Effector memory CD8-positive, alpha-beta T cell (primary cell): Measurements from ENCODE around the gene PCDHB1.
A peak's percentile ranks its signal among the peaks of the same experiment; 100 is the strongest.

Source experiments
- ATAC-seq: fragments of 150-1000 bp; cut with Tn5 transposase; replicated peaks from 2 replicates; pipeline ENCODE4 v1.10.0; 2021; ENCODE audit warnings: mild to moderate bottlenecking, moderate library complexity
- DNase-seq, 3 experiments: peaks; one replicate each; pipeline ENCODE4 v3.0.0; 2021
- H3K27ac Mint-ChIP-seq, 2 donors: one replicate each; pipeline ENCODE4 v1.8.0; 2022; ENCODE audit warnings: mild to moderate bottlenecking in 2 of 2, mixed read lengths in 2 of 2, moderate library complexity in 2 of 2
- H3K27me3 Mint-ChIP-seq, 2 donors: one replicate each; pipeline ENCODE4 v1.8.0; 2022; ENCODE audit warnings: mixed read lengths in 2 of 2
- H3K36me3 Mint-ChIP-seq: one replicate; pipeline ENCODE4 v1.8.0; 2022; ENCODE audit warnings: mild to moderate bottlenecking, moderate library complexity, mixed read lengths; ENCODE audit not compliant: insufficient read depth
- H3K4me1 Mint-ChIP-seq, 2 donors: one replicate each; pipeline ENCODE4 v1.8.0; 2022; ENCODE audit warnings: low read depth in 2 of 2, mixed read lengths in 2 of 2
- H3K4me3 Mint-ChIP-seq, 2 donors: one replicate each; pipeline ENCODE4 v1.8.0; 2022; ENCODE audit warnings: mild to moderate bottlenecking in 2 of 2, mixed read lengths in 2 of 2, moderate library complexity in 2 of 2
- H3K9me3 Mint-ChIP-seq, 2 donors: one replicate each; pipeline ENCODE4 v1.8.0; 2022; ENCODE audit warnings: mixed read lengths in 2 of 2
- total RNA-seq, 9 experiments: gene quantifications; one replicate each; lab custom pipeline; 2026; lab: John Stamatoyannopoulos, UW

Gene PCDHB1, protein sequence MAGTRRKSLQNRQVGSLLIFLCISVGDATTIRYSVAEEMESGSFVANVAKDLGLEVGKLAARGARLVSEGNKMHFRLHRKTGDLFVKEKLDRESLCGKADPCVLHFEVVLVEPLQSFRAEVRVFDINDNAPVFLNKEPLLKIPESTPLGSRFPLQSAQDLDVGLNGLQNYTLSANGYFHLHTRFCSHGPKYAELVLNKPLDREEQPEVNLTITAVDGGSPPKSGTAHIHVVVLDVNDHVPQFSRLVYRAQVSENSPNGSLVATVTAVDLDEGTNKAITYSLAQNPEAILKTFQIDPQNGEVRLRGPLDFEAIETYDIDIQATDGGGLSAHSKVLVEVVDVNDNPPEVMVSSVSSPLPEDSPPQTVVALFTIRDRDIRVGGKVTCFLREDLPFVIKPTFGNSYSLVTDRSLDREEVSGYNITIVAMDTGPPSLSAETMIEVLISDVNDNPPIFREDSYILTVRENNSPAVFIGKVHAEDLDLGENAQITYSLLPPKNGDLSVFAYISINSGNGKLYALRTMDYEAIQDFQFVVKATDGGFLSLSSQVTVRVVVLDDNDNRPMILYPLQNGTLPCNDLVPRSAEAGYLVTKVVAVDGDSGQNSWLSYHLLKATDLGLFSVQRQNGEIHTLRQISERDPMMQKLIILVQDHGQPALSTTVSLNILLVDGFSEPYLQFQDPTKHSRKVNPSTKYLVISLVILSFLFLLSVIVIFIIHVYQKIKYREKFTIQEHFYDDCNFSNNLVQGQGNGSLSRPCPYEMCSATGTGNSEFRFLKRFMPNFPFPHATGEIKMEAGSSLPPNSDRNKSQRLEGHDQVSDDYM
- 0 reads per million in 9 experiments for total RNA-seq

DNA sequence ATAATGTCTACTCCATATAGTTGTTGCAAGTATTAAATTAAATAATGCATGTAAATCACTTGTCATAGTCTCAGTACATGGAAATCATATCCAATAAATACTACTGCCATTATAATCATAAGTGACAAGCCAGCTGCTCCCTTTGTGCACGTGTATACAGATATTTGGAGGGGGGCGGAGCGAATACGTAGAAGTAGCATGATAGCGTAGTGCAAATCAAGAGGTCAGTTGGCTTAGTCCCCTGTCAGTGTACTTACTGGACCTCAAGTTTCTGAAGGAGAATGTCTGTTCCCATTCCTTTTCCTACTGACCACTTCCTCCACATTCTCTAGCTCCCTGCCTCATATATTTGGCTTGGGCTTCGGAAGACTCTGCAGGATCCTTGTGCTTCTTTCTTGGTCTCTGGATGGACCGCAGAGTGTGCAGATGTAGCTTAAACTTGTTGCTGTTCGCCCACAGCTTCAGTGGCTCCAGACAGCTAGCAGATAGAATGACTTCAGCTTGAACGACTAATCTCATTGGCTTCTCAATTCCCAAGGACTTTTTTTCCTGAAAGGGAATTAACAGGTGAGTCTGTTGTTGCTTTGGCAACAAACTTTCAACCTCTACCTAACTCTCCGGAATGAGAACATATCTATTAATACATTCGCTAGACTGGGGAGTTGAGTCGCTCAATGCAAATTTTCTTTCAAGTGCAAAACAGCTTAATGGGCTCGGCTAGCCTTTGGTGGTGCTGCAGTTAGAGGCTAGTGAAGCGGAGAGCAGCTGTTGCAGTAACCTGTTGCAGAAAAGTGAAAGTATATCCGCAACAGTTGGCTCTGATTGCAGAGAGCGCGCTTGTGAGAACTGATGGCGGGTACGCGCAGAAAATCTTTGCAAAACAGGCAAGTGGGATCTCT lies at the start of gene PCDHB1:
Gene PCDHB1 (plus strand): TSS at position 753 of the 899 bp plus-strand sequence. CDS start 97 bp downstream, at position 850.
- H3K27me3 Mint-ChIP-seq = peaks cover 30 to 42% of the 10 kb centered on the region in 2 donors
- no peak within 1 kb of the TSS for H3K27ac Mint-ChIP-seq
- H3K9me3 Mint-ChIP-seq = peaks cover 0 to 9% of the 10 kb centered on the region in 2 donors
- peaks cover 0 to 4% of the 10 kb centered on the region in 2 donors for H3K4me1 Mint-ChIP-seq
- ATAC-seq = no peak
- peak within 1 kb of the TSS; percentile 52 for H3K4me3 Mint-ChIP-seq
- H3K36me3 Mint-ChIP-seq = peaks cover 3% of the 10 kb centered on the region
- DNase-seq = no peak

DNA sequence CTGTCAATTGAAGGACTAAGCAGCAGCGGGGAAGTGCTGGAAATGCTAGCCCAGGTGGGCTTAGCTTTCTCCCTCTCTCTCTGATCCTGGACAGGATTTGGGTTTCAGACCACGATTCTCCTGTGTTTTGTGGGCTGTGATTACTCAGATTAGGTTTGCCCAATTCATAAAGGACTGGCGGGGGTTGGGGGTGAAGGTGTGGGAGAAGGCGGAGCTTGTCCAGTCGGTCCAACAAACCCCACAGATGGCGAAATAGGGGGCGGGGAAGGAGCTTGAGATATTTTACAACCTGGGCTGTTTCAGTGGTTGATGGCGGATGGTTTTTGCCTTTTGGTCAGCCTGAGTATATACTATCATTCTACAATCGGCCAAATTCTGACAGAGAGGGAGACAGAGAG lies 49.7 kb upstream of the PCDHB1 start:
- Mint-ChIP-seq H3K36me3 (no peaks in the 10 kb centered on the region), H3K4me3 (peak overlapping the region in 1 of 2 donors; percentile 33), H3K4me1 (peaks cover 0 to 6% of the 10 kb centered on the region in 2 donors), H3K27ac (no peak overlapping the region), H3K27me3 (peaks cover 31 to 48% of the 10 kb centered on the region in 2 donors), H3K9me3 (peaks cover 0 to under 1% of the 10 kb centered on the region in 2 donors)
- ATAC-seq (no peak), DNase-seq (no peak)

DNA sequence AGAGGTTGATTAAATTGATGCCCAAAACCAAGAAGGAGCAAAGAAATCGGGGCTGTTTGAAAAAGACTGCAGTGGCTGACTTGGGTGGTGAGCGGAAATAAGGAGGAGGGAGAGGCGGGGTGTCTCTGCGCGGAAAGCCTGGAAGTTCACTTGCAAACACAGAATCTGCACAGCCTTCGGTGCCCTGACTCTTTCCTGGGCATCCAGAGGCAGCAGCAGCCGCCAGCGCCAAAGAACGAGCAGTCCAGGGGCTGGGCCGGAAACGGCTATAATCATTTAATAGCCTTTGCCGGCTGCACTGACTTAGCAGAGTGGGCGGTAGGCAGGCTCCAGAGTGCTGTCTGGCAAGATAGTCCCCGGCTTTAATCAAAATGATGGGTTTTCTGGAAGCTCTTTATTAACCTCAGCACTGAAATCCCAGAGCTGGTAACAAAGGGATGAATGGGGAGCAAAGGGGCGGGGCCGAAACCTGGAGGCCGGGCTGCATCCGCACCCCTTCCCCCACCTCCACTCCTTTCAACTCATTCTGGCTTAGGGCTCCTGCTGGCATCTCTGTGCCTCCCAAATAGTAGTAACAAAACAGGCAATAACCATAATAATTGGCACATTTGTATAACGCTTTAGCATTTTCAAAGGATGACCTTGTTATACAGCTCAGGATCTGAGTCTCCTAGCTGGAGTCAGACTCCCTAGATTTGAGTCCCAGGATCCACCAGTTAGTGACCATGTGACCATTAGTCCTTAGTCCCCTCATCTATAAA lies 49.1 kb upstream of the PCDHB1 start:
- H3K27me3 Mint-ChIP-seq = peaks cover 31 to 48% of the 10 kb centered on the region in 2 donors
- H3K27ac Mint-ChIP-seq = no peak overlapping the region
- no peaks in the 10 kb centered on the region for H3K36me3 Mint-ChIP-seq
- ATAC-seq = no peak
- peaks cover 0 to 6% of the 10 kb centered on the region in 2 donors for H3K4me1 Mint-ChIP-seq
- peak overlapping the region in 1 of 2 donors; percentile 33 for H3K4me3 Mint-ChIP-seq
- peaks cover 4 to 5% of the 10 kb centered on the region in 2 donors for H3K9me3 Mint-ChIP-seq
- no peak for DNase-seq

DNA sequence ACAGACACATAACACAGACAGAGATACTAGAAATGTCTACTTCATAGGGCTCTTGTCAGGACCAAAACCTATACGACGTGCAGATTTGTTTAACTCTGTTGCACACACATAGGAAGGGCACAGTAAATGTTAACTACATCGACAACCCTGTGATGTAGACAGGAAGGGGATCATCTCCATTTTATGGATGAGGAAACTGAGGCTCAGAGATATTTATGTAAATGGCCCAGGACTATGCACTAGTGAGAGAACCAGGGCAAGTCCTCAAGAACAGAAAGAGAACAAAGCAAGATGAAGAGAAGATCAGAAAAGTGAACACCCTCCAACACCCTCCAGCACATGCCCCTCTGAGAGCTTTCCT lies 48.6 kb upstream of the PCDHB1 start:
- peaks cover 31 to 48% of the 10 kb centered on the region in 2 donors for H3K27me3 Mint-ChIP-seq
- H3K27ac Mint-ChIP-seq = no peak overlapping the region
- DNase-seq (no peak), ATAC-seq (no peak)
- H3K4me1 Mint-ChIP-seq = peaks cover 0 to 6% of the 10 kb centered on the region in 2 donors
- peaks cover 5 to 7% of the 10 kb centered on the region in 2 donors for H3K9me3 Mint-ChIP-seq
- no peaks in the 10 kb centered on the region for H3K36me3 Mint-ChIP-seq
- no peak overlapping the region for H3K4me3 Mint-ChIP-seq

DNA sequence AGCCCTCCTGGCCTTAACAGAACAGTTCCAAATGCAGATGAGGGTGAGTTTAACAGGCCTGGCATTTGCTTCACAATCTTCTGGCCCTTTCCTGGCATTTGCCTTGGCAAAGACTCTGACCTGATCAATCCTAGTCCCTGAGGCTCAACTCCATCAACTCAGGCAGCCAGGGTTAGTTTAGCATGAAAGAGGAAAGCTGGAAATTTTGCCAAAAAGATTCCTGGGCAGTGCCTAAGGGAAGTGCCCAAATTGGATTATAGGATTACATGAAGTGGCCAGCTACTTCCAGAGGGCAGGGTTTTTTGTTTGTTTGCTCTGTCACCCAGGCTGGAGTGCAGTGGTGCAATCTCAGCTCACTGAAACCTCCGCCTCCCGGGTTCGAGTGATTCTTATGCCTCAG lies 48.1 kb upstream of the PCDHB1 start:
- ATAC-seq = no peak
- Mint-ChIP-seq H3K36me3 (no peaks in the 10 kb centered on the region), H3K9me3 (peaks cover 5 to 7% of the 10 kb centered on the region in 2 donors), H3K27ac (no peak overlapping the region), H3K27me3 (peaks cover 31 to 48% of the 10 kb centered on the region in 2 donors), H3K4me3 (no peak overlapping the region), H3K4me1 (peaks cover 0 to 6% of the 10 kb centered on the region in 2 donors)
- DNase-seq = no peak

DNA sequence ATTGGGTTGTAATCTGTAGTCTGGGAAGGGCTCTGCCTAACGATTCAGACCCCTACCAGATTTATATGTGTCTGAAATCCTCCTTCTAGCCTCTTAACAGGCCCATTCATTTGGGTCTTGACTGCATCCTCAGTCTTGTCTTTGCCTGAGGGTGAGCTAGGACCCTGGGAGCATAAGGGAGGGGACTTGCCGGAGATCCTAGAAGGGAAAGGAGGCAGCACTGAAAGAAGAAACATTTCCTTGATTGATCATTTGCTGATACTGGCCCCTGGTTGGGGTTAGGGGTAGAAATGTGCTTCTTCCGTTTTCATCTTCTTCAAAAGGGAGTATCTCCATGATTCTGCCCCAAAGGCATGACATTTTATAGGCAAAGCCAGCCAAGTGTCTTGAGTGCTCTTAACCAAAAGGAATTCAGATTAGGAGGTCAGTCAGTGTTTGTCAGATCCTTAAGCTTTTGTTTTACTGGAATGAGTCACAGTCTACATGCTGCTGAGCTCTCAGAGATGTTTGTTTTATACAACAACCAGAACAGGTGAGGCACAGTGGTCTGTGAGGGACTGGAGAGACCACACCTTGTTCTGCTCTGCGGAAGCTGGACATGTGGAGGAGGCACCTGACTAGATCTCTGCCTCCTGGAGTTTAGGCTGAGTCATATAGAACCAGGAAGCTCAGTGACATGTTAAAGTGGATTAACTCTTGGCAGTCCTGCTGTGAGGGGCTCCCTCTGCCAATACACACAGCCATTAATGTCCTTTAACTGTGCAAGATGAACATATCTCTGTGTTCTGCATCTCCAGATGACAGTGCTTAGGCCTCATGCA lies 47.2 kb upstream of the PCDHB1 start:
- H3K4me3 Mint-ChIP-seq = no peak overlapping the region
- no peak overlapping the region for H3K27ac Mint-ChIP-seq
- peaks cover 0 to 6% of the 10 kb centered on the region in 2 donors for H3K4me1 Mint-ChIP-seq
- DNase-seq (no peak), ATAC-seq (no peak)
- no peaks in the 10 kb centered on the region for H3K36me3 Mint-ChIP-seq
- peaks cover 31 to 46% of the 10 kb centered on the region in 2 donors for H3K27me3 Mint-ChIP-seq
- peaks cover 5 to 7% of the 10 kb centered on the region in 2 donors for H3K9me3 Mint-ChIP-seq

DNA sequence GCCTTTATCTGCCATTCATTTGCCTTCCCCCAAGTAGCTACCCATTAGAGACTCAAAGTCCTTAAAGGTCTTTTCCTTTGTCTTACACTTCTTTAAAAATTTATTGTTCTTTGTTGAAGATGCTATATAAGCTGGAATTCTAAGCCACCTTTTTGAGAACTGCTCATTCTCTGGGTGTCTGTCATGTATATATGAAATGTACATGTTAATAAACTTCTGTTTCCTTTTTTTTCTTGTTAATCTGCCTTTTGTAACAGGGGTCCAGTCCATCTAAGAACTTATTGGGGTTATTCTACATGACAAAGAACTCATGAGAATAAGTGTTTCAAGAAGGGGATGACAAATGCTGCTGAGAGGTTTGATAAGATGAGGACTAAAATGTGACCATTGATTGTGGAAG lies 43.4 kb upstream of the PCDHB1 start:
- no peak for DNase-seq
- Mint-ChIP-seq H3K9me3 (peaks cover 5 to 7% of the 10 kb centered on the region in 2 donors), H3K4me3 (no peak overlapping the region), H3K36me3 (no peaks in the 10 kb centered on the region), H3K27me3 (peaks cover 19 to 27% of the 10 kb centered on the region in 2 donors), H3K4me1 (no peaks in the 10 kb centered on the region), H3K27ac (no peak overlapping the region)
- ATAC-seq = no peak

DNA sequence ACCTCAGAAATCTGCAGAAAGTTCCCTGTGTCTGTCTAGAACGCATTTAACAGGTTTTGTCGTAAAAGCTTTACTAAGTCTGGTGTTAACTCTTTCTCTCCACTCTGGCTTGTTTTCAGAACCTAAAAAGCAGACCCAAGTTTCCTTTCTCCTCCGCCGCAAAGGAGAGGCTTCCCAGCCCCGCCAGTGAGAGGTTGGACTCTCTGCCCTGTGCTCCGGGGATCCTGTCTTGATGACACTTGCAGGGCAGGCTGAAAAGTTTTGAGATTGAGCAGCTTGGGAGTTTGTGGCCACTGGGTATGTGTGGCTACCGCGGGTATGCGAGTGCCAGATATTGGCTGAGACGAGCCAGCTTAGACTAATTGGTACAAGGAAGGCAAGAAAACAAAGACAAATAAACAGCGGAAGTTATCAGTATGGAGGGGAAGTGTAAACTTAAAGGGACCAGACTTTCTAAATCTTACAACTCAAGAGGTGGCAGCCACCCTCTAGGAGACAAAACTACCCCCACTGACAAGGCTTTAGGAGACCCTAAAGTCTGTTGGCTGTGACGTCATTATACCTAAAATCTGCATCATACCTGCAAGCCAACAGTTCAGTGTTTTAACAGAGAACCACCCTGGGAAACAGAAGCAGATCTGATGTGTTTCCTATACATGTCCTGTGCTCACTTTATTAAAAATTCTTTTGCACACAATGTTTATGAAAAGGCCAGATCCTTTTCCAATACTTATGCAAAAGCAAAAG lies 41.0 kb upstream of the PCDHB1 start:
- Mint-ChIP-seq H3K36me3 (no peaks in the 10 kb centered on the region), H3K27me3 (peaks cover 10 to 13% of the 10 kb centered on the region in 2 donors), H3K4me1 (no peaks in the 10 kb centered on the region), H3K9me3 (peaks cover 5 to 7% of the 10 kb centered on the region in 2 donors), H3K27ac (no peak overlapping the region), H3K4me3 (no peak overlapping the region)
- ATAC-seq (no peak), DNase-seq (no peak)

DNA sequence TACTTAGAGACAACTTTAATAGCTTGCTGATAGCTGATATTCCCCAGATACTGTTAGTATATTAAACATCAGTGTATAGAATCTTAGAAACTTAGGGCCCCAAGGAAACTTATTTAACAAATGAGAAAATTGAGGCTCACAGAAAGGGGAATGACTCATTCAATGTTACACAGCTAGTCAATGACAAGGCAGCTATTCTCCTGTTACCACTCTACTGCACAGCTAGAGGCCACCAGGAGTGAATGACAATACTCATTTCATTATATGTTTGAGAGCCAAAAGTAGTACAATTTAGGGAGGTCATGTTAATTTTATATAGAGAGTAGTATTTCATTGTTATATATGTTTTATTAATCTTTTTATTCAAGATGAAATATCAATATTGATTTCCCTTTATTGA lies 33.2 kb upstream of the PCDHB1 start:
- ATAC-seq (no peak), DNase-seq (no peak)
- Mint-ChIP-seq H3K36me3 (no peaks in the 10 kb centered on the region), H3K9me3 (no peaks in the 10 kb centered on the region), H3K27ac (no peak overlapping the region), H3K4me3 (no peak overlapping the region), H3K4me1 (no peaks in the 10 kb centered on the region), H3K27me3 (no peaks in the 10 kb centered on the region)

DNA sequence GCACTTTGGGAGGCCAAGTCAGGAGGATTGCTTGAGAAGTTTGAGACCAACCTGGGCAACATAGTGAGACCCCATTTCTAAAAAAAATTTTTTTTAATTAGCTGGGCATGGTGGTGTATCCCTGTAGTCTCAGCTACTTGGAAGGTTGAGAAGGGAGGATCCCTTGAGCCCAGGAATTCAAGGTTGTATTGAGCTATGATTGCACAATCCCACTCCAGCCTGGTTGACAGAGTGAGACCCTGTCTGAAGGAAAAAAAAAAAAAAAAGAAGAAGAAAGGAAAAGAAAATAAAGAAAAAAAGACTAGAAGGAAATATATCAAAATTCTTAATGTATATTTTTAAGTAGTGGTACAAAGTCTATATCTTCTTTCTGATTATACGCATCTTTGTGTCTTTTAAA lies 28.8 kb upstream of the PCDHB1 start:
- no peak overlapping the region for H3K4me3 Mint-ChIP-seq
- H3K36me3 Mint-ChIP-seq = no peaks in the 10 kb centered on the region
- H3K27me3 Mint-ChIP-seq = no peaks in the 10 kb centered on the region
- DNase-seq = no peak
- peaks cover 3 to 5% of the 10 kb centered on the region in 2 donors for H3K9me3 Mint-ChIP-seq
- no peak overlapping the region for H3K27ac Mint-ChIP-seq
- no peaks in the 10 kb centered on the region for H3K4me1 Mint-ChIP-seq
- no peak for ATAC-seq

DNA sequence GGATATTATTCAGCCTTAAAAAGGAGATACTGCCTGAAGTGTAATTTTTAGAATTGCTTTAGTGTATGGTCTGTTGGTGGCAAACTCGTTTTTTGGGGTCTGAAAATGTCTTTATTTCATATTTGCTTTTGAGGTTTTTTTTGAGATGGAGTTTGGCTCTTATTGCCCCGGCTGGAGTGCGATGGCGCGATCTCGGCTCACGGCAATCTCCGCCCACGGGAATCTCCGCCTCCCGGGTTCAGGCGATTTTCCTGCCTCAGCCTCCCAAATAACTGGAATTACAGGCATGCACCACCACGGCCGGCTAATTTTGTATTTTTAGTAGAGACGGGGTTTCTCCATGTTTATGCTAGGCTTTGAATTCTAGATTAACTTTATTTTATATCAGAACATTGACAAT lies 20.2 kb upstream of the PCDHB1 start:
- peaks cover 0 to 2% of the 10 kb centered on the region in 2 donors for H3K9me3 Mint-ChIP-seq
- no peak for ATAC-seq
- no peaks in the 10 kb centered on the region for H3K27me3 Mint-ChIP-seq
- H3K27ac Mint-ChIP-seq = no peak overlapping the region
- H3K4me1 Mint-ChIP-seq = no peaks in the 10 kb centered on the region
- no peaks in the 10 kb centered on the region for H3K36me3 Mint-ChIP-seq
- no peak for DNase-seq
- H3K4me3 Mint-ChIP-seq = no peak overlapping the region
